HepG2 (cell line): ENCODE results near the gene ABCB8. TPM values are rescaled to one million over a fixed set of nuclear protein-coding genes. Genes with fewer than 3 reads are reported as not detected.
A peak's percentile ranks its signal among the peaks of the same experiment; 100 is the strongest.

Experiments
- HNRNPL ChIP-seq: fragments of 200-400 bp; formaldehyde crosslinking; IDR thresholded peaks from 2 replicates; pipeline ENCODE4 v1.6.1; 2017; ENCODE audit warnings: mild to moderate bottlenecking, low read depth, low read length
- NFKB2 ChIP-seq: sonication (generic); formaldehyde crosslinking; IDR thresholded peaks from 2 replicates; pipeline ENCODE4 v1.4.0; 2020; ENCODE audit warnings: missing genetic modification reagents, borderline replicate concordance
- POLR2AphosphoS5 ChIP-seq: IDR thresholded peaks from 2 replicates; pipeline ENCODE4 v1.6.1; 2012; ENCODE audit warnings: low read depth, low read length
- REPIN1 ChIP-seq: sonication (generic); formaldehyde crosslinking; IDR thresholded peaks from 2 replicates; pipeline ENCODE4 v1.8.0; 2022; ENCODE audit warnings: missing genetic modification reagents, low read depth, mild to moderate bottlenecking, borderline replicate concordance
- SALL1 ChIP-seq: sonication (generic); formaldehyde crosslinking; IDR thresholded peaks from 2 replicates; pipeline ENCODE4 v1.8.0; 2022; ENCODE audit warnings: mild to moderate bottlenecking, missing genetic modification reagents
- SCMH1 ChIP-seq: sonication (generic); formaldehyde crosslinking; IDR thresholded peaks from 2 replicates; pipeline ENCODE4 v1.9.0; 2021; ENCODE audit warnings: missing genetic modification reagents, mild to moderate bottlenecking, borderline replicate concordance
- WIZ ChIP-seq: sonication (generic); formaldehyde crosslinking; IDR thresholded peaks from 2 replicates; pipeline ENCODE4 v1.5.1; 2020; ENCODE audit warnings: mild to moderate bottlenecking, missing genetic modification reagents
- ZNF256 ChIP-seq: sonication (generic); formaldehyde crosslinking; conservative IDR thresholded peaks from 2 replicates; pipeline ENCODE4 v1.4.0; 2020; ENCODE audit warnings: missing genetic modification reagents
- ZNF484 ChIP-seq: sonication (generic); formaldehyde crosslinking; IDR thresholded peaks from 2 replicates; pipeline ENCODE4 v1.5.1; 2020; ENCODE audit warnings: mild to moderate bottlenecking, low read depth, missing genetic modification reagents, borderline replicate concordance
- polyA plus RNA-seq, 8 experiments: library from polyadenylated mRNA; depleted of rRNA in 3 of 8; stranded (reverse) in 7 of 8; unstranded in 1 of 8; fragments of >200 nt; fragmentation: Illumina TruSeq in 4 of 8; extraction: Trizol in 4 of 8; gene quantifications; 2 replicates each; pipeline versions ENCODE4 v1.2.1 to v1.2.3, GENCODE V29; 2011 to 2016; ENCODE audit warnings: low read depth in 4 of 8, missing spikeins in 1 of 8, mixed read lengths in 1 of 8; ENCODE audit not compliant: insufficient read depth in 1 of 8
- total RNA-seq, 5 experiments: library from RNA; depleted of rRNA; stranded (reverse); fragments of >200 nt; fragmentation: Illumina TruSeq; extraction: Trizol; gene quantifications; 2 replicates each; pipeline ENCODE4 v1.2.3, GENCODE V29; 2016; ENCODE audit warnings: low read depth in 1 of 5
- TF ChIP-seq, protein P1 (sequence below): sonication (generic); formaldehyde crosslinking; IDR thresholded peaks from 2 replicates; pipeline ENCODE4 v1.4.0; 2020; ENCODE audit warnings: mild to moderate bottlenecking, missing genetic modification reagents
- TF ChIP-seq, protein P2 (sequence below): sonication (generic); formaldehyde crosslinking; IDR thresholded peaks from 2 replicates; pipeline ENCODE4 v1.4.0; 2020; ENCODE audit warnings: mild to moderate bottlenecking, missing genetic modification reagents

The ABCB8 gene
- total and polyA plus RNA-seq, 2 of the 13 experiments (the other 11 are each of a cell fraction or from before 2014, with no cell fraction given), result 6.6 to 16.7 TPM

DNA sequence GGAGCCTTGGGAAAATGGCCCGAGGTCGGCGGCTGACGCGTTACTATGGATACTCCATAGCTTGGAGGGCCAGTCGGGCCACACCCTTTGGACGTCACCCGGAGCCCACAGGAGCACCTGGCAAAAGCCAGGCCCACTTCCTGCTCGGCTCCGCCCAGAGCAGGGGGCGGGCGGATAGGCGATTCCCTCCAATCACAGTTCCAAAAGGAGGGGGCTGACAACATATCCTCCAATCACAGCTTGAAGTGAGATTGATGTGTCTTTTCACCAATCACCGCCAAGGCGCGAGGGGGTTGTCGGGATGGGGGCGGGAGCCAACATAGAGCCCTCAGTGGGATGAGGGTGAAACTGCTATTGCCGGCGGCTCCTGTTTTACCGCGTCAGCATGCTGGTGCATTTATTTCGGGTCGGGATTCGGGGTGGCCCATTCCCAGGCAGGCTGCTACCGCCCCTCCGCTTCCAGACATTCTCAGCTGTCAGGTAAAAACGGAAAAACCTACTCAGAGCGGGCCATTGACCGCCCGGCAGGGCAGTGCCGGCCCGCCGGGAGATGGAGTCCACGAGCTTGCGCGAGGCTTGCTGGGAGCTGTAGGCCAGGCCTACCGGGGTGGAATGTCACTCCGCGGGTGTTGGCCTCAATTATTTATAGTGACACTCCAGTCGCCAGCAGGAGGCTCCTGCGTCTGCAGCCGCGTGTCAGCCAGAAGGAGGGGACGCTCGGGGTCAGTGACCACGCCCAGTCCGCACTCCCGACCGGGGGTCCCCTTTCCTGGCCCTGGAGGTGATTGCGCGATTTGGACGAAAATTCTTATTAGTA lies at the start of gene ABCB8 (continued):
- TF ChIP-seq, protein P1, sequence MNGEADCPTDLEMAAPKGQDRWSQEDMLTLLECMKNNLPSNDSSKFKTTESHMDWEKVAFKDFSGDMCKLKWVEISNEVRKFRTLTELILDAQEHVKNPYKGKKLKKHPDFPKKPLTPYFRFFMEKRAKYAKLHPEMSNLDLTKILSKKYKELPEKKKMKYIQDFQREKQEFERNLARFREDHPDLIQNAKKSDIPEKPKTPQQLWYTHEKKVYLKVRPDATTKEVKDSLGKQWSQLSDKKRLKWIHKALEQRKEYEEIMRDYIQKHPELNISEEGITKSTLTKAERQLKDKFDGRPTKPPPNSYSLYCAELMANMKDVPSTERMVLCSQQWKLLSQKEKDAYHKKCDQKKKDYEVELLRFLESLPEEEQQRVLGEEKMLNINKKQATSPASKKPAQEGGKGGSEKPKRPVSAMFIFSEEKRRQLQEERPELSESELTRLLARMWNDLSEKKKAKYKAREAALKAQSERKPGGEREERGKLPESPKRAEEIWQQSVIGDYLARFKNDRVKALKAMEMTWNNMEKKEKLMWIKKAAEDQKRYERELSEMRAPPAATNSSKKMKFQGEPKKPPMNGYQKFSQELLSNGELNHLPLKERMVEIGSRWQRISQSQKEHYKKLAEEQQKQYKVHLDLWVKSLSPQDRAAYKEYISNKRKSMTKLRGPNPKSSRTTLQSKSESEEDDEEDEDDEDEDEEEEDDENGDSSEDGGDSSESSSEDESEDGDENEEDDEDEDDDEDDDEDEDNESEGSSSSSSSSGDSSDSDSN (CRISPR knock-in tag), result no peak
- TF ChIP-seq ZNF256 (CRISPR knock-in tag) (no peak; the same call in 1 of the 2 replicates), SCMH1 (CRISPR knock-in tag) (no peak), ZNF484 (CRISPR knock-in tag) (no peak), HNRNPL (no peak), NFKB2 (CRISPR knock-in tag) (peak; percentile 53; the same call in 1 of the 2 replicates), SALL1 (CRISPR knock-in tag) (no peak; the same call in 1 of the 2 replicates), REPIN1 (CRISPR knock-in tag) (0 out of 2 replicates have a peak, but pooled peaks have one; percentile 6), POLR2AphosphoS5 (no peak), WIZ (CRISPR knock-in tag) (no peak)
- TF ChIP-seq, protein P2, sequence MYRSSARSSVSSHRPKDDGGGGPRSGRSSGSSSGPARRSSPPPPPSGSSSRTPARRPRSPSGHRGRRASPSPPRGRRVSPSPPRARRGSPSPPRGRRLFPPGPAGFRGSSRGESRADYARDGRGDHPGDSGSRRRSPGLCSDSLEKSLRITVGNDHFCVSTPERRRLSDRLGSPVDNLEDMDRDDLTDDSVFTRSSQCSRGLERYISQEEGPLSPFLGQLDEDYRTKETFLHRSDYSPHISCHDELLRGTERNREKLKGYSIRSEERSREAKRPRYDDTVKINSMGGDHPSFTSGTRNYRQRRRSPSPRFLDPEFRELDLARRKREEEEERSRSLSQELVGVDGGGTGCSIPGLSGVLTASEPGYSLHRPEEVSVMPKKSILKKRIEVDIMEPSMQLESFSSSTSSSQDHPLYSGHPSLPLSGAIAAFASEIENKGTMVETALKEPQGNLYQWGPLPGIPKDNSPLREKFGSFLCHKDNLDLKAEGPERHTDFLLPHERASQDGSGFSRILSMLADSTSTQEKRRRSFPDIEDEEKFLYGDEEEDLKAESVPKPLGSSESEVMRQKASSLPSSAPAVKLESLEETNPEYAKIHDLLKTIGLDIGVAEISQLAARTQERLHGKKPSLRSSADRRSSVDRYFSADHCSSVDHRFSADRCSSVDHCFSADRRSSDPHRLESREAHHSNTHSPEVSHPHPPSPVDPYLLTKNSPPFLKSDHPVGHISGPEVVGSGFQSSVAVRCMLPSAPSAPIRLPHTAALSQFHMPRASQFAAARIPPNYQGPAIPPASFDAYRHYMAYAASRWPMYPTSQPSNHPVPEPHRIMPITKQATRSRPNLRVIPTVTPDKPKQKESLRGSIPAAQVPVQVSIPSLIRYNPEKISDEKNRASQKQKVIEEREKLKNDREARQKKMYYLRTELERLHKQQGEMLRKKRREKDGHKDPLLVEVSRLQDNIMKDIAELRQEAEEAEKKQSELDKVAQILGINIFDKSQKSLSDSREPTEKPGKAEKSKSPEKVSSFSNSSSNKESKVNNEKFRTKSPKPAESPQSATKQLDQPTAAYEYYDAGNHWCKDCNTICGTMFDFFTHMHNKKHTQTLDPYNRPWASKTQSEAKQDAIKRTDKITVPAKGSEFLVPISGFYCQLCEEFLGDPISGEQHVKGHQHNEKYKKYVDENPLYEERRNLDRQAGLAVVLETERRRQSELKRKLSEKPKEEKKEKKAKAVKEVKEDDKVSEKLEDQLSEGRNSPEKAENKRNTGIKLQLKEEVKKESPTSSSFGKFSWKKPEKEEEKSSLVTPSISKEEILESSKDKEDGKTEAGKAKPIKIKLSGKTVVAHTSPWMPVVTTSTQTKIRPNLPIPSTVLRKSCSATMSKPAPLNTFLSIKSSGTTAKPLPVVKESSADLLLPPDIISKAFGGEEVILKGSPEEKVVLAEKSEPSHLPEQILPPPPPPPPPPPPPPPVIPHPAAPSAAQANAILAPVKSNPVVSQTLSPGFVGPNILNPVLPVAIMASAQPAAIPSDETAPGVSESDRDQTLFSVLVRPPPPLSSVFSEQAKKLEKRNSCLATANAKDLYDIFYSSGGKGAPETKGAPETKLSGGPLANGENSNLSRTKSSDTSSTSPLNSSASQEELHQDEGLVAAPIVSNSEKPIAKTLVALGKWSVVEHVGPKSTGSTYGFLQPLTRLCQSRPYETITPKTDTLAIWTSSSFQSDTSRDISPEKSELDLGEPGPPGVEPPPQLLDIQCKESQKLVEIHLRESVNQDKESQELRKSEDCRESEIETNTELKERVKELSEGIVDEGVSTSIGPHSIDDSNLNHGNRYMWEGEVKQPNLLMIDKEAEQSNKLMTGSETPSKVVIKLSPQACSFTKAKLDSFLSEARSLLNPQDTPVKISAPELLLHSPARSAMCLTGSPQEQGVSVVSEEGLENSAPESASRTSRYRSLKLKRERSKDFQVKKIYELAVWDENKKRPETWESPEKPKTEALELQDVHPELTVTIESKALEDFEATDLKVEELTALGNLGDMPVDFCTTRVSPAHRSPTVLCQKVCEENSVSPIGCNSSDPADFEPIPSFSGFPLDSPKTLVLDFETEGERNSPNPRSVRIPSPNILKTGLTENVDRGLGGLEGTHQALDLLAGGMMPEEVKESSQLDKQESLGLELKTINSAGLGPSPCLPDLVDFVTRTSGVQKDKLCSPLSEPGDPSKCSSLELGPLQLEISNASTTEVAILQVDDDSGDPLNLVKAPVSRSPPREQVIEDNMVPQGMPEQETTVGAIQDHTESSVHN, result no peak
